ENCODE data around the gene EHD3. TPM values are rescaled to one million over a fixed set of nuclear protein-coding genes. Genes with fewer than 3 reads are reported as not detected.

Gene EHD3
- total and polyA plus RNA-seq, 2 of the 8 experiments (the other 6 are each of a cell fraction or from before 2014, with no cell fraction given) = 9.3 to 12.0 TPM

GRCh38 chr2:31269087-31269486, 35.1 kb downstream of the EHD3 start (continued):
- TF ChIP-seq CHD7 (IDR thresholded peaks at IDR 0.05; ENCODE audit: insufficient replicate concordance, low read length) = no peak
- no peak for TF ChIP-seq EZH2 (IDR thresholded peaks at IDR 0.05; ENCODE audit: low read depth, low read length, severe bottlenecking)
- TF ChIP-seq RFX5 (IDR thresholded peaks at IDR 0.05; ENCODE audit: borderline replicate concordance, low read depth, low read length) = no peak
- TF ChIP-seq TAF1 (IDR thresholded peaks at IDR 0.05; ENCODE audit: low read depth, low read length) = no peak

Measured in H1 (cell line).